OCI-LY3 (cell line): ENCODE data around the gene LPCAT3.
A peak's percentile ranks its signal among the peaks of the same experiment; 100 is the strongest.

Experiments
- H2AFZ ChIP-seq: fragments of 200-600, 300-600 bp; shearing (Covaris generic); 2 replicates; pipeline ENCODE4 v1.6.0; 2014; ENCODE audit warnings: antibody characterized with exemption, low read depth, low read length
- H3K27ac ChIP-seq: fragments of 200-600, 300-600 bp; sonication (generic); 2 replicates; pipeline ENCODE4 v1.5.1; 2014; ENCODE audit warnings: mild to moderate bottlenecking, low read length, moderate library complexity, mixed read lengths
- H3K27me3 ChIP-seq: fragments of 200-600, 300-600 bp; sonication (generic); 2 replicates; pipeline ENCODE4 v1.6.1; 2014; ENCODE audit warnings: low read depth, low read length, mixed read lengths
- H3K36me3 ChIP-seq: fragments of 200-600, 300-600 bp; sonication (generic); replicated peaks from 2 replicates; pipeline ENCODE3; 2014; ENCODE audit warnings: low read depth, low read length, mixed read lengths
- H3K4me1 ChIP-seq: fragments of 300-600, 200-600 bp; sonication (generic); 2 replicates; pipeline ENCODE4 v1.6.1; 2014; ENCODE audit warnings: low read length, mixed read lengths
- H3K4me2 ChIP-seq: fragments of 200-600, 300-600 bp; sonication (generic); 2 replicates; pipeline ENCODE4 v1.6.1; 2014; ENCODE audit warnings: low read length, mixed read lengths
- H3K4me3 ChIP-seq: fragments of 300-600, 200-600 bp; sonication (generic); 2 replicates; pipeline ENCODE4 v1.5.1; 2014; ENCODE audit warnings: antibody characterized with exemption, mild to moderate bottlenecking, low read length, moderate library complexity
- H3K79me2 ChIP-seq: fragments of 300-600, 200-600 bp; shearing (Covaris generic); 2 replicates; pipeline ENCODE4 v1.6.1; 2014; ENCODE audit warnings: mild to moderate bottlenecking, low read length, mixed read lengths
- H3K9ac ChIP-seq: fragments of 300-600, 200-600 bp; shearing (Covaris generic); 2 replicates; pipeline ENCODE4 v1.6.0; 2014; ENCODE audit warnings: mild to moderate bottlenecking, low read length, moderate library complexity
- H3K9me3 ChIP-seq: fragments of 200-600, 300-600 bp; shearing (Covaris generic); 2 replicates; pipeline ENCODE4 v1.6.1; 2014; ENCODE audit warnings: low read length, mixed read lengths; ENCODE audit not compliant: insufficient read depth
- H4K20me1 ChIP-seq: fragments of 200-600, 300-600 bp; sonication (generic); 2 replicates; pipeline ENCODE4 v1.6.1; 2016; ENCODE audit warnings: low read length, mixed read lengths; ENCODE audit not compliant: insufficient read depth
- EZH2phosphoT487 ChIP-seq: fragments of 200-600 bp; shearing (Covaris generic); IDR thresholded peaks from 2 replicates; pipeline ENCODE4 v1.6.1; 2018; ENCODE audit warnings: antibody characterized with exemption, mixed run types, low read depth
- TF ChIP-seq, protein P1 (sequence below): fragments of 200-600, 300-600 bp; sonication (generic); IDR thresholded peaks from 2 replicates; pipeline ENCODE4 v1.5.1; 2014; ENCODE audit warnings: antibody characterized with exemption, low read length, low read depth

Gene LPCAT3

DNA sequence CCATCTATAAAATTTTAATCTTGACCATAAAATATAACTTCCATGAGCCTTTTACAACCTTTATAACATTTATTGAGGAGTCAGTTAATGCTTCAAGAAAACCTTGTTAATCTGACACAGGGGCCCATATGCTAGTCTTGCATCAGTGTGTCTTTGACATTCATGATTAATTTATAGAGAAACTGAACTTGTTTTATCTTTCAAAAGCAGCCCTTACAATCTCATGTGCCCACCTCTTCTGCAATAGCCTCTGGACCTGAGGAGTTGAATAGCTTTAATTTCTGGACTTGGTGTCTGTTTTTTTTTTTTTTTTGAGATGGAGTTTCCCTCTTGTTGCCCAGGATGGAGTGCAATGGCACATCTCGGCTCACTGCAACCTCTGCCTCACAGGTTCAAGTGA is 8.6 kb upstream of the LPCAT3 start:
- TF ChIP-seq, protein P1, sequence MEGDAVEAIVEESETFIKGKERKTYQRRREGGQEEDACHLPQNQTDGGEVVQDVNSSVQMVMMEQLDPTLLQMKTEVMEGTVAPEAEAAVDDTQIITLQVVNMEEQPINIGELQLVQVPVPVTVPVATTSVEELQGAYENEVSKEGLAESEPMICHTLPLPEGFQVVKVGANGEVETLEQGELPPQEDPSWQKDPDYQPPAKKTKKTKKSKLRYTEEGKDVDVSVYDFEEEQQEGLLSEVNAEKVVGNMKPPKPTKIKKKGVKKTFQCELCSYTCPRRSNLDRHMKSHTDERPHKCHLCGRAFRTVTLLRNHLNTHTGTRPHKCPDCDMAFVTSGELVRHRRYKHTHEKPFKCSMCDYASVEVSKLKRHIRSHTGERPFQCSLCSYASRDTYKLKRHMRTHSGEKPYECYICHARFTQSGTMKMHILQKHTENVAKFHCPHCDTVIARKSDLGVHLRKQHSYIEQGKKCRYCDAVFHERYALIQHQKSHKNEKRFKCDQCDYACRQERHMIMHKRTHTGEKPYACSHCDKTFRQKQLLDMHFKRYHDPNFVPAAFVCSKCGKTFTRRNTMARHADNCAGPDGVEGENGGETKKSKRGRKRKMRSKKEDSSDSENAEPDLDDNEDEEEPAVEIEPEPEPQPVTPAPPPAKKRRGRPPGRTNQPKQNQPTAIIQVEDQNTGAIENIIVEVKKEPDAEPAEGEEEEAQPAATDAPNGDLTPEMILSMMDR: no peak
- TF ChIP-seq EZH2phosphoT487: no peak
- no peaks in the 10 kb centered on the region for H4K20me1 ChIP-seq
- H3K4me1 ChIP-seq: no peaks in the 10 kb centered on the region
- H3K79me2 ChIP-seq: no peaks in the 10 kb centered on the region
- H2AFZ ChIP-seq: no peak overlapping the region
- H3K27ac ChIP-seq: no peak overlapping the region
- H3K4me3 ChIP-seq: no peak overlapping the region
- no peaks in the 10 kb centered on the region for H3K36me3 ChIP-seq
- no peak overlapping the region for H3K4me2 ChIP-seq
- no peaks in the 10 kb centered on the region for H3K27me3 ChIP-seq
- no peak overlapping the region for H3K9ac ChIP-seq
- H3K9me3 ChIP-seq: no peaks in the 10 kb centered on the region

DNA sequence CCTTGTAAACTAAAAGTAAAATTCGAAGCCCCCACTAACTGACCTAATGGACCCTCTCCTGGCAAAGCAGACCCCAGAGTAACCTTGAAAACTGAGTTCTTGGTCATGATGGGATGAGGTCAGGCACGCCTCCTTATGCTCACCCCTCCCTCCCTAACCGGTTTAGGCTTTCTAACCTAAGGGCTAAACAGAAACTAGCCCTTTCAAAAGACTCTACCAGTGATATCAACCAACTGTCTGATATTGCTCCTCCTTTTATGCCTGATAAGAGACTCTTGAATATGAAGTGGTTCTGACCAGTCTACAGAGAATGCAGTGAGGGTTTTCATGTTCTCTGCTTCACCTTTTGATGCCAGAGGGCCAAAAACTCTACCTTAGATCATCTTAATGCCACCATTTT is 4.8 kb upstream of the LPCAT3 start:
- Histone ChIP-seq H3K27ac (no peak overlapping the region), H3K4me2 (no peak overlapping the region), H4K20me1 (no peaks in the 10 kb centered on the region), H3K9me3 (no peaks in the 10 kb centered on the region), H3K9ac (no peak overlapping the region), H3K27me3 (no peaks in the 10 kb centered on the region), H2AFZ (no peak overlapping the region), H3K79me2 (no peaks in the 10 kb centered on the region), H3K4me1 (peaks cover 4% of the 10 kb centered on the region; the same call in 1 of the 2 replicates), H3K36me3 (no peaks in the 10 kb centered on the region), H3K4me3 (no peak overlapping the region)
- TF ChIP-seq, protein P1: no peak
- no peak for TF ChIP-seq EZH2phosphoT487

DNA sequence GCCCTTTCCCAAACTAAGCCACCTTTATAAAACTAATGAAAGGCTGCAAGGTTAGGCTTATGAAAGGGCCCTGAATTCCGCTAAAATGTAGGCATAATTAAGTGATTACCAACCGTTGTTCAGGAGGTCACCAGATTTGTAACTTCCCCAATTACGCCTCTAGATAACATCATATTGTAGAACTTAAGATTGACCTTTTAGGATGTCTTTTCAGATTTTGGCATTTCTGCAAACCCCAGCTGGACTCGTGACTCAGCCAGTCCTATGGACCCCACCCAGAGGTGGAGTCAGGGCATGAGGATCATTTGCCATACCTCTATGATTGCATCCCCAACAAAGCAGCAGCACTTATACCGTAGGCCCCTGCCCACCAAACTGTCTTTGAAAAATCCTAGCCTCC is 3.7 kb upstream of the LPCAT3 start:
- Histone ChIP-seq H3K4me2 (no peak overlapping the region), H3K4me1 (peaks cover 9% of the 10 kb centered on the region), H3K9me3 (no peaks in the 10 kb centered on the region), H3K27me3 (no peaks in the 10 kb centered on the region), H4K20me1 (no peaks in the 10 kb centered on the region), H2AFZ (no peak overlapping the region), H3K27ac (no peak overlapping the region), H3K79me2 (no peaks in the 10 kb centered on the region), H3K4me3 (no peak overlapping the region), H3K36me3 (no peaks in the 10 kb centered on the region), H3K9ac (no peak overlapping the region)
- TF ChIP-seq EZH2phosphoT487: no peak
- TF ChIP-seq, protein P1: no peak

DNA sequence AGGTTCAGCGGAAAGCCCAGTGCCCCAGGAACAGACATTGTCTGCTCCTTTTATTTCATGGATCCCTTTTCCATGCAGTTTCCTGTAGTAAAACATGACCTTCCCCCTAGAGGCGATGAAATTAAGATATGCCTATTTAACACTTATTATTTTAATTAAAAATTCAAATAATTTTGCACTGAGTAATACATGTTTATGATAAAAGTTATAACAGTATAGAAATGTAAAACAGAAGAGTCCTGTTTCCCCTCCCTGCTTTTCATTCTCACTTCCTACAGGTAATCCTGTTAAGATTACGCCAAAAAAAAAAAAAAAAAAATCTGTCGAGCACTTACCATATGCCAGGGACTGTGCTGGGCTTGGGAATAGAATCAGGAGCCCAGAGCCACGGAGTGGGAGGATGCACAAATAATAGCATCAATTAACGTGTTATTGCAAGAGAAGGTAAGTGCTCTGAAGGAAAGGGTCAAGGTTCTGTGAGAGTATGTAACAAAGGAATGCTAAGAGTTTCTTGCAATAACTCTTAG is 830 bp upstream of the LPCAT3 start:
- TF ChIP-seq, protein P1: no peak
- TF ChIP-seq EZH2phosphoT487: no peak
- no peaks in the 10 kb centered on the region for H3K79me2 ChIP-seq
- H2AFZ ChIP-seq: peak overlapping the region; percentile 16; the same call in 1 of the 2 replicates
- peaks cover 9% of the 10 kb centered on the region for H3K4me1 ChIP-seq
- no peaks in the 10 kb centered on the region for H3K27me3 ChIP-seq
- H3K4me2 ChIP-seq: peak overlapping the region; percentile 90
- no peaks in the 10 kb centered on the region for H4K20me1 ChIP-seq
- H3K9ac ChIP-seq: peak overlapping the region; percentile 70
- peak overlapping the region; percentile 76; the same call in 1 of the 2 replicates for H3K27ac ChIP-seq
- H3K4me3 ChIP-seq: peak overlapping the region; percentile 81
- H3K36me3 ChIP-seq: no peaks in the 10 kb centered on the region
- no peaks in the 10 kb centered on the region for H3K9me3 ChIP-seq
